ENCODE data around the gene SIRPB2. TPM values are rescaled to one million over a fixed set of nuclear protein-coding genes. Genes with fewer than 3 reads are reported as not detected.

Gene SIRPB2
- 10 to 100 TPM in 1 of 3 donors, 1 to 10 TPM in 2; 2.9 to 30.9 (median 4.3) TPM for total RNA-seq

- intact Hi-C loops (cut with DNase I; ENCODE audit: low total_unique reads) = no loop called here
- no peak for DNase-seq (ENCODE audit: low spot score in 2 of 2)
- H3K36me3 ChIP-seq = no peaks in the 10 kb centered on the region
- no peaks in the 10 kb centered on the region for H3K4me1 ChIP-seq
- no peaks in the 10 kb centered on the region for H3K9me3 ChIP-seq
- peak in 1 of 3 donors; percentile 14 for TF ChIP-seq POLR2AphosphoS5 (IDR thresholded peaks at IDR 0.05)
- TF ChIP-seq POLR2A (IDR thresholded peaks at IDR 0.05) = no peak
- peak within 1 kb of the TSS; percentile 5 to 46 (median 41) for H3K4me3 ChIP-seq
- H3K27ac ChIP-seq = peak within 1 kb of the TSS in 1 of 2 donors; percentile 25
- H3K27me3 ChIP-seq = no peaks in the 10 kb centered on the region
Measured at GRCh38 chr20:1491281-1491840, at the start of gene SIRPB2. TSS of gene SIRPB2 (minus strand) at chr20:1491420. CDS start at chr20:1491359, 61 bp downstream.

- TF ChIP-seq CTCF (IDR thresholded peaks at IDR 0.05) (no peak), POLR2A (IDR thresholded peaks at IDR 0.05) (no peak), POLR2AphosphoS5 (IDR thresholded peaks at IDR 0.05) (no peak)
- DNase-seq (ENCODE audit: low spot score in 2 of 2) = no peak
- intact Hi-C loops (cut with DNase I; ENCODE audit: low total_unique reads) = no loop called here
- Histone ChIP-seq H3K4me3 (no peak overlapping the region), H3K27me3 (no peaks in the 10 kb centered on the region), H3K4me1 (no peaks in the 10 kb centered on the region), H3K9me3 (no peaks in the 10 kb centered on the region), H3K27ac (no peak overlapping the region), H3K36me3 (no peaks in the 10 kb centered on the region)
Measured at GRCh38 chr20:1539816-1540419, 48.7 kb upstream of the SIRPB2 start.

DNA sequence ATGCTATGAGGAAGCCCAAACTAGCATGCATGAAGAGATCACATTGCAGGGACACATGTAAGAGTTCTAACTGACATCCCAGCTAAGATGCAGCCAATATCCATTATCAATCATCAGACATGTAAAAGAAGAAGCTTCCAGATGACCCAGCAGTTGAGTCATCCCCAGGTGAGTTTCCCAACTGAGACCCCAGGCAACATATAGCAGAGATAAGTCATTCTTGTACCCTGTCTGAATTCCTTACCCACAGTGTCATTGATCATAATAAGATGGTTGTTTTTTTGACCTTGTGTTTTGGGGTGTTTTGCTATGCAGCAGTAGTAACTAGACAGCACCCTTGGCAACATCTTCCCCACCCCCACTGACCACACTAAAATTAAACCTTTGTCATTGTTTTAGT is 47.4 kb upstream of the SIRPB2 start:
- Histone ChIP-seq H3K27ac (no peak overlapping the region), H3K4me1 (no peaks in the 10 kb centered on the region), H3K4me3 (no peak overlapping the region), H3K36me3 (no peaks in the 10 kb centered on the region), H3K27me3 (no peaks in the 10 kb centered on the region), H3K9me3 (no peaks in the 10 kb centered on the region)
- intact Hi-C loops (cut with DNase I; ENCODE audit: low total_unique reads) = no loop called here
- no peak for DNase-seq (ENCODE audit: low spot score in 2 of 2)
- TF ChIP-seq CTCF (IDR thresholded peaks at IDR 0.05) (no peak), POLR2AphosphoS5 (IDR thresholded peaks at IDR 0.05) (no peak), POLR2A (IDR thresholded peaks at IDR 0.05) (no peak)

- Histone ChIP-seq H3K27ac (no peak overlapping the region), H3K4me3 (no peak overlapping the region), H3K4me1 (no peaks in the 10 kb centered on the region), H3K27me3 (no peaks in the 10 kb centered on the region), H3K36me3 (no peaks in the 10 kb centered on the region), H3K9me3 (no peaks in the 10 kb centered on the region)
- no peak for DNase-seq (ENCODE audit: low spot score in 2 of 2)
- TF ChIP-seq POLR2AphosphoS5 (IDR thresholded peaks at IDR 0.05) (no peak), CTCF (IDR thresholded peaks at IDR 0.05) (no peak), POLR2A (IDR thresholded peaks at IDR 0.05) (no peak)
- intact Hi-C loops (cut with DNase I; ENCODE audit: low total_unique reads) = no loop called here
Measured at GRCh38 chr20:1537731-1538058, 46.5 kb upstream of the SIRPB2 start.

DNA sequence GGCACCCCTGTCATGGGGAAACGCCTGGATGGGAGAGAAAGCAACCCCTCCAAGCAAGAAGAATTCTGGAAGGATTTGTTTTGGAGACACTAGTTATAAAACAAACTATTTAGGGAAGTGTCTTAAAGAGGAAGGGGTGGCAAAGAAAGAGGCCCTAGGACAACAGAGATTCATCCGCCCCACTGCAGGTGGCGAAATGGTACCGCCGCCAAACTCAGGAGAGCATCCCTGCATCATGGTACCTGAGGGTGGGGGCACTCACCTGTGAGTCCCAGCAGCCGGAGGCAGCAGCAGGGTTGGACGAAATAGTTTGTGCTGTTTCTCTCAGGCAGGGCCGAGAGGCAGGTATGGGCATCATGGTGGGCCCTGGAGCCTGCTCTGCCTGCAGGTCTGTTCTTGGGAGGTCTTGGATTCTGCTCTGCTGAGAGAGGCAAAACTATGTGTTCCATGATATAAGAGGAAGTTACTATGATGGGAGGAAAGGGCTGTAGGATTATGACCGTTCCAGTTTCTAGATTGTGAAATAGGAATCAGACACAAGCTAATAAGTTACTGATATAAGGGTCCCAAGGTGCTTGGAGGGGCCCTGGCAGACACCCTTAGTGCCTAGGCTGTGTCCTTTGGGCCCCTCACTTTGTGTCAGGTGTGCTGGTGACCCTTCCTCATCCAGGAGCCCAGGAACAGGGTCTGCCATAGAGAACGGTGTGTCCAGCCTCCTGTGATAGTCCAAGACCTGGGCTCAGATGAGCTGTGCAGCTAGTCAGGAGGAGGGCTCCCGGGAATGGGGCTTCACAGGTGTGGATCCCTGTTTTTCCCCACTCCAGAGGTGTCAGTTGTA is 45.9 kb upstream of the SIRPB2 start:
- no peaks in the 10 kb centered on the region for H3K27me3 ChIP-seq
- intact Hi-C loops (cut with DNase I; ENCODE audit: low total_unique reads) = no loop called here
- no peak overlapping the region for H3K4me3 ChIP-seq
- no peaks in the 10 kb centered on the region for H3K9me3 ChIP-seq
- no peaks in the 10 kb centered on the region for H3K36me3 ChIP-seq
- no peaks in the 10 kb centered on the region for H3K4me1 ChIP-seq
- peak overlapping the region in 1 of 2 donors; percentile 25 for H3K27ac ChIP-seq
- TF ChIP-seq CTCF (IDR thresholded peaks at IDR 0.05) (no peak), POLR2AphosphoS5 (IDR thresholded peaks at IDR 0.05) (no peak)
- no peak for DNase-seq (ENCODE audit: low spot score in 2 of 2)
